Globus pallidus (tissue), 1 donor: ENCODE measurements around the gene ZFP69.

Experiments used
- DNase-seq: peaks from one replicate; pipeline ENCODE4 v3.0.0-alpha.2; 2015; ENCODE audit warnings: low spot score

The ZFP69 gene

GRCh38 chr1:40508375-40509341, 31.6 kb downstream of the ZFP69 start, which contains the start of gene EXO5:
EXO5 (plus strand) TSS chr1:40508767; CDS start chr1:40514545, 5,778 bp downstream.
- DNase-seq, result peak; percentile 56

DNA sequence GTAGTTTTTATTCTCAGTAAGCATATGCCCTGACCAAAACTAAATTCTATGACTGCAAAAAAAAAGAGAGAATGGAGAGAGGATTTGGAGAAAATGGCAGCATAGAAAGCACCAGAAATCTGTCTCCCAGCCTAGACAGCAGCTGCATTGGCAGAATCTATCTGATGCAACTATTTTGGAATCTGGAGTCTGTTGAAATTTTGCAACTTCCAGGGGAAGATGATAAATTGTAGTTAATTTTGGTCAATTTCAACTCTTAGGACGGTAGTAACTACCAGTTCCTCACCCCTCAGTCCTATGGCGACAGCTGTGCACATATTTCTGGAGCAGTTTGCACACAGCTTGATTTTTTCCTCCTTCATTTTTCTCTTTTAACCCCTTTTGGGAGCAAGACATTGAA, 42.4 kb downstream of the ZFP69 start:
- no peak for DNase-seq

GRCh38 chr1:40530735-40531380, 53.8 kb downstream of the ZFP69 start:
- DNase-seq, result no peak

GRCh38 chr1:40531381-40532061, 54.4 kb downstream of the ZFP69 start, which contains the start of gene ZNF684:
ZNF684 (plus strand) TSS chr1:40531637; CDS start chr1:40533167, 1,530 bp downstream.
- DNase-seq, result peak; percentile 92

DNA sequence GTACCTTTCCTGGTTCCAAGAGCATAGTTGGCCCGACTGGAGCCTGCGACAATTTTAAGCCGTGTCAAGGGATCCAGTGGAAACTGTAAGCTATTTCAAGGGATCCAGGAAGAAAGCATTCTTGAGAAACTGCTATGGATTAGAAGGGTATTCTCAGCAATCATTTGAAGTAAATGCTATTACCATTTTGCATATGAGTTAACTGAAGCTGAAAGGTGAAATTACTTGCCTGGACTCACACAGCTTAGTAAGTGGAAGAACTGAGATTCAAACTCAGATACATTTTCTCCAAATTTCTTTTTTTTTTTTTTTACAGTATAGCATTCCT, 54.9 kb downstream of the ZFP69 start:
- no peak for DNase-seq

DNA sequence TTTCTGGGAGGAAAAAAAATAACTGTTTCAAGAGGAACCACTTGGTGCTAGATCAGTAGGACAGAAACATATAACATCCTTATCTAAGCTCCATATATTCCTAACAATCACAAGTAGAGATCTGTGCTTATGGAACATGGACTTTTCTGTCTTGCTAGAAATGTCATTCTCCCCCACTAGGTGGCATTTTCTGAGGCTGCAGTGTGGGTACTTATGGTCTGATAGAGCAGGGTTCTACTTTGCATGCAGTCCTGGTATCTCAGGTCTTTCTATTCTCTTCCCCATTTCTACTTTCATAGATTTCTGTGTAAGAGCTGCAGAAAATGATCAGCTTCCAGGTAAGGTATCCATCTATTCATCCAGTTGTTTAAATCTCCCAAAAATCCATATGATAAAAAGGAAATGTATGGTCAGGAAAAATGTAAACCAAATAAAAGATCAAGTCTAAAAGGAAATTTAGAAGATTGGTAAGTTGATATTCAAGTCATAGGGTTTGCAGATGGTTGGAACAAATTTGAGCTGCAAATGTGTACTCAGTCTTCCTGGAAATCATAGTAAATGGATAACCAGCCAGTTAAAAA, 55.8 kb downstream of the ZFP69 start:
- DNase-seq, result peak; percentile 55

DNA sequence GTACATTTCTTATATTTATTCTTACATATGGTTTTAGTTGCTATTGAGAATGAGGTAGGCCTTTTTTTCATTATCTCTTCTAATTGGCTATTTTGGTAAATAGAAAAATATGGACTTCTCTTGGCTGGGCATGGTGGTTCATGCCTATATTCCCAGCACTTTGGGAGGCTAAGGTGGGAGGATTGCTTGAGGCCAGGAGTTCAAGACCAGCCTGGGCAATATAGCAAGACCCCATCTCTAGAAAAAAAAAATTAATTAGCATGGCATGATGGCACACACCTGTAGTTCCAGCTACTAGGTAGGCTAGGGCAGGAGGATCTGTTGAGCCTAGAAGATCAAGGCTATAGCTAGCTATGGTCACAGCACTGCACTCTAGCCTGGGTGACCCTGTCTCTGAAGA, 57.5 kb downstream of the ZFP69 start:
- DNase-seq, result no peak

- DNase-seq, result no peak
Observed at GRCh38 chr1:40535732-40536131, 58.6 kb downstream of the ZFP69 start.

- DNase-seq, result no peak
Observed at GRCh38 chr1:40539338-40539737, 62.2 kb downstream of the ZFP69 start.
